SK-N-SH (cell line): ENCODE results near the gene DSCAM. TPM values are rescaled to one million over a fixed set of nuclear protein-coding genes. Genes with fewer than 3 reads are reported as not detected.

Source experiments
- CTCF ChIA-PET: fragments of 300-600, 350-600 bp; formaldehyde crosslinking; extraction: SDS; loops from one replicate; lab custom pipeline; 2021; lab: Yijun Ruan, JAX
- POLR2A ChIA-PET: fragments of 350-600 bp; sonication (Branson Sonifier 250); formaldehyde crosslinking; extraction: SDS; loops from one replicate; lab custom pipeline; 2020; ENCODE audit warnings: antibody characterized with exemption, inconsistent platforms; lab: Yijun Ruan, JAX
- DNase-seq: peaks from one replicate; pipeline ENCODE4 v3.0.0; 2012
- H2AFZ ChIP-seq: fragments of 200-600 bp; sonication (generic); 2 replicates; pipeline ENCODE4 v1.8.1; 2016; ENCODE audit warnings: antibody characterized with exemption, mild to moderate bottlenecking, low read depth
- H3F3A ChIP-seq: fragments of 200-600 bp; sonication (generic); replicated peaks from 2 replicates; pipeline ENCODE3; 2016; ENCODE audit warnings: antibody characterized with exemption, mild to moderate bottlenecking; ENCODE audit not compliant: insufficient read depth
- H3K27ac ChIP-seq, 2 experiments: fragments of 200-500 bp in 1 of 2; fragments of 200-600 bp in 1 of 2; sonication (Bioruptor generic) in 1 of 2; sonication (generic), shearing (Covaris generic) in 1 of 2; 2 replicates each; pipeline versions ENCODE4 v1.5.1 to v1.6.1; 2014 to 2016; ENCODE audit warnings: low read depth in 2 of 2, inconsistent platforms in 1 of 2, low read length in 1 of 2, mild to moderate bottlenecking in 1 of 2, mixed read lengths in 1 of 2
- H3K27me3 ChIP-seq: fragments of 200-600 bp; sonication (generic), shearing (Covaris generic); 2 replicates; pipeline ENCODE4 v1.6.1; 2016; ENCODE audit warnings: mixed run types; ENCODE audit not compliant: insufficient read depth
- H3K36me3 ChIP-seq, 2 experiments: fragments of 200-500 bp in 1 of 2; fragments of 200-600 bp in 1 of 2; sonication (Bioruptor generic) in 1 of 2; sonication (generic) in 1 of 2; replicated peaks in 1 of 2; 2 replicates each; pipeline versions ENCODE3 to v1.5.1; 2014 to 2016; ENCODE audit warnings: low read length in 1 of 2, mild to moderate bottlenecking in 1 of 2; ENCODE audit not compliant: insufficient read depth in 2 of 2, control insufficient read depth in 1 of 2
- H3K4me1 ChIP-seq, 2 experiments: fragments of 200-500 bp in 1 of 2; fragments of 200-600 bp in 1 of 2; sonication (Bioruptor generic) in 1 of 2; sonication (generic), shearing (Covaris generic) in 1 of 2; 2 replicates each; pipeline versions ENCODE4 v1.5.1 to v1.6.1; 2014 to 2016; ENCODE audit warnings: low read depth in 1 of 2, low read length in 1 of 2, mixed run types in 1 of 2; ENCODE audit not compliant: insufficient read depth in 2 of 2, control insufficient read depth in 1 of 2
- H3K4me2 ChIP-seq: fragments of 200-600 bp; sonication (generic), shearing (Covaris generic); 2 replicates; pipeline ENCODE4 v1.6.1; 2017; ENCODE audit warnings: mixed run types
- H3K4me3 ChIP-seq, 2 experiments: fragments of 200-500 bp in 1 of 2; fragments of 200-600 bp in 1 of 2; sonication (Bioruptor generic) in 1 of 2; sonication (generic), shearing (Covaris generic) in 1 of 2; 2 replicates each; pipeline versions ENCODE4 v1.5.1 to v1.8.1; 2014 to 2016; ENCODE audit warnings: low read depth in 2 of 2, inconsistent platforms in 1 of 2, low read length in 1 of 2, mild to moderate bottlenecking in 1 of 2, mixed read lengths in 1 of 2, moderate library complexity in 1 of 2
- H3K79me2 ChIP-seq: fragments of 200-600 bp; sonication (generic); 2 replicates; pipeline ENCODE4 v1.8.1; 2017; ENCODE audit warnings: mild to moderate bottlenecking; ENCODE audit not compliant: insufficient read depth
- H3K9ac ChIP-seq: fragments of 200-600 bp; sonication (generic); 2 replicates; pipeline ENCODE4 v1.6.1; 2017; ENCODE audit warnings: mixed run types
- H3K9me2 ChIP-seq: fragments of 200-600 bp; sonication (generic); 2 replicates; pipeline ENCODE4 v1.6.1; 2017; ENCODE audit warnings: mixed run types
- H3K9me3 ChIP-seq: fragments of 200-600 bp; sonication (generic); 2 replicates; pipeline ENCODE4 v1.6.1; 2017; ENCODE audit warnings: mixed run types, mild to moderate bottlenecking, moderate library complexity
- H4K20me1 ChIP-seq: fragments of 200-600 bp; sonication (generic); 2 replicates; pipeline ENCODE4 v1.6.1; 2017; ENCODE audit warnings: mild to moderate bottlenecking, mixed run types; ENCODE audit not compliant: insufficient read depth
- CTCF ChIP-seq: fragments of 200-600 bp; sonication (generic); IDR thresholded peaks from 2 replicates; pipeline ENCODE4 v1.6.1; 2017; ENCODE audit warnings: antibody characterized with exemption, mild to moderate bottlenecking, moderate library complexity
- FOXJ3 ChIP-seq: sonication (generic); formaldehyde crosslinking; IDR thresholded peaks from 2 replicates; pipeline ENCODE4 v1.5.1; 2020; ENCODE audit warnings: mild to moderate bottlenecking, missing genetic modification reagents
- FOXM1 ChIP-seq: IDR thresholded peaks from 2 replicates; pipeline ENCODE4 v1.4.0; 2012; ENCODE audit warnings: low read depth, mild to moderate bottlenecking
- GATA2 ChIP-seq: sonication (generic); formaldehyde crosslinking; IDR thresholded peaks from 2 replicates; pipeline ENCODE4 v1.5.0; 2020; ENCODE audit warnings: mild to moderate bottlenecking, missing genetic modification reagents
- JUND ChIP-seq: IDR thresholded peaks from 2 replicates; pipeline ENCODE4 v1.4.0; 2012
- MAX ChIP-seq: IDR thresholded peaks from 2 replicates; pipeline ENCODE4 v1.4.0; 2012; ENCODE audit warnings: low read depth
- MEF2A ChIP-seq: IDR thresholded peaks from 2 replicates; pipeline ENCODE4 v1.4.0; 2012; ENCODE audit warnings: low read depth, borderline replicate concordance
- MXI1 ChIP-seq: IDR thresholded peaks from 2 replicates; pipeline ENCODE4 v1.6.1; 2012; ENCODE audit warnings: mild to moderate bottlenecking, low read depth, low read length, improper control_type of control experiment
- NFIC ChIP-seq: IDR thresholded peaks from 2 replicates; pipeline ENCODE4 v1.4.0; 2012; ENCODE audit warnings: borderline replicate concordance
- NRF1 ChIP-seq: IDR thresholded peaks from 2 replicates; pipeline ENCODE4 v1.6.1; 2012; ENCODE audit warnings: low read depth, mild to moderate bottlenecking, low read length
- POLR2AphosphoS5 ChIP-seq: IDR thresholded peaks from 2 replicates; pipeline ENCODE4 v1.6.1; 2012; ENCODE audit warnings: low read depth, low read length
- RAD21 ChIP-seq: IDR thresholded peaks from 2 replicates; pipeline ENCODE4 v1.6.1; 2012; ENCODE audit warnings: mild to moderate bottlenecking, low read length
- SIN3A ChIP-seq: IDR thresholded peaks from 2 replicates; pipeline ENCODE4 v1.6.1; 2012; ENCODE audit warnings: low read depth, mild to moderate bottlenecking, low read length, moderate library complexity, borderline replicate concordance
- TCF12 ChIP-seq: IDR thresholded peaks from 2 replicates; pipeline ENCODE4 v1.4.0; 2012
- TEAD4 ChIP-seq: IDR thresholded peaks from 2 replicates; pipeline ENCODE4 v1.4.0; 2012; ENCODE audit warnings: mild to moderate bottlenecking, borderline replicate concordance; ENCODE audit not compliant: insufficient read depth
- USF1 ChIP-seq: IDR thresholded peaks from 2 replicates; pipeline ENCODE4 v1.4.0; 2012; ENCODE audit warnings: low read depth, borderline replicate concordance
- YY1 ChIP-seq: IDR thresholded peaks from 2 replicates; pipeline ENCODE4 v1.4.0; 2012; ENCODE audit warnings: low read depth, mild to moderate bottlenecking
- WGBS: methylation state at CpG from one replicate; pipeline ENCODE4 v1.1.6; 2017; ENCODE audit warnings: low lambda C conversion rate; 5-methylcytosine and 5-hydroxymethylcytosine counted together
- polyA plus RNA-seq, 3 experiments: library from polyadenylated mRNA; depleted of rRNA; stranded (reverse); fragments of >200 nt; gene quantifications; 2 replicates each; pipeline ENCODE4 v1.2.3, GENCODE V29; 2012

The DSCAM gene
- polyA plus RNA-seq, 1 of the 3 experiments (the other 2 are of a cell fraction): not detected

GRCh38 chr21:40334159-40334558 lies 512.8 kb downstream of the DSCAM start:
- Histone ChIP-seq H3F3A (no peaks in the 10 kb centered on the region), H3K4me1 (peaks cover 0 to 3% of the 10 kb centered on the region in 2 experiments; a peak in 1 of 4 replicates), H3K4me3 (no peak overlapping the region), H3K9me2 (no peaks in the 10 kb centered on the region), H3K9me3 (no peaks in the 10 kb centered on the region), H3K9ac (no peak overlapping the region), H3K27me3 (no peaks in the 10 kb centered on the region), H2AFZ (no peak overlapping the region), H3K79me2 (no peaks in the 10 kb centered on the region), H3K36me3 (no peaks in the 10 kb centered on the region), H3K4me2 (no peak overlapping the region), H3K27ac (no peak overlapping the region), H4K20me1 (no peaks in the 10 kb centered on the region)
- WGBS: 49% methylated on average over 6 of the region's 6 CpGs
- TF ChIP-seq CTCF (no peak), YY1 (no peak), MAX (no peak), NRF1 (no peak), SIN3A (no peak), NFIC (no peak), USF1 (no peak), POLR2AphosphoS5 (no peak), JUND (no peak), TEAD4 (no peak), MEF2A (no peak), GATA2 (CRISPR knock-in tag) (no peak)
- ChIA-PET POLR2A (no interaction called here), CTCF (no interaction called here)
- DNase-seq: no peak

GRCh38 chr21:40333731-40334130 lies 513.2 kb downstream of the DSCAM start:
- WGBS: 48% methylated on average over 4 of the region's 4 CpGs
- H3K9me2 ChIP-seq: no peaks in the 10 kb centered on the region
- no peaks in the 10 kb centered on the region for H3F3A ChIP-seq
- H4K20me1 ChIP-seq: no peaks in the 10 kb centered on the region
- peaks cover 0 to 3% of the 10 kb centered on the region in 2 experiments; a peak in 1 of 4 replicates for H3K4me1 ChIP-seq
- H3K9ac ChIP-seq: no peak overlapping the region
- no peaks in the 10 kb centered on the region for H3K9me3 ChIP-seq
- no peak overlapping the region for H3K4me2 ChIP-seq
- no peaks in the 10 kb centered on the region for H3K36me3 ChIP-seq
- no peak overlapping the region for H2AFZ ChIP-seq
- no peak overlapping the region for H3K4me3 ChIP-seq
- no peaks in the 10 kb centered on the region for H3K79me2 ChIP-seq
- CTCF ChIA-PET: no interaction called here
- no peak for DNase-seq
- no peaks in the 10 kb centered on the region for H3K27me3 ChIP-seq
- no peak for TF ChIP-seq MXI1
- TF ChIP-seq TCF12: no peak
- TF ChIP-seq JUND: no peak
- TF ChIP-seq FOXJ3 (CRISPR knock-in tag): no peak
- no peak for TF ChIP-seq SIN3A
- no peak for TF ChIP-seq RAD21
- TF ChIP-seq POLR2AphosphoS5: no peak
- TF ChIP-seq TEAD4: no peak
- no peak for TF ChIP-seq FOXM1
- no peak overlapping the region for H3K27ac ChIP-seq
- POLR2A ChIA-PET: no interaction called here
